Glutamatergic neuron (in vitro differentiated cells): ENCODE measurements around the gene ADCY1. TPM values are rescaled to one million over a fixed set of nuclear protein-coding genes. Genes with fewer than 3 reads are reported as not detected.

Experiments
- DNase-seq: peaks from one replicate; pipeline ENCODE4 v3.0.0; 2022
- H3K27ac Mint-ChIP-seq: one replicate; pipeline ENCODE4 v1.8.0; 2020; ENCODE audit warnings: mild to moderate bottlenecking, mixed read lengths, inconsistent platforms; ENCODE audit not compliant: unreplicated experiment
- H3K27me3 Mint-ChIP-seq: one replicate; pipeline ENCODE4 v1.8.0; 2020; ENCODE audit warnings: mild to moderate bottlenecking, moderate library complexity, mixed read lengths, inconsistent platforms; ENCODE audit not compliant: unreplicated experiment
- H3K36me3 Mint-ChIP-seq: one replicate; pipeline ENCODE4 v1.8.0; 2020; ENCODE audit warnings: mild to moderate bottlenecking, mixed read lengths, inconsistent platforms; ENCODE audit not compliant: unreplicated experiment
- H3K4me1 Mint-ChIP-seq: one replicate; pipeline ENCODE4 v1.8.0; 2020; ENCODE audit warnings: mild to moderate bottlenecking, low read depth, mixed read lengths, inconsistent platforms; ENCODE audit not compliant: unreplicated experiment
- H3K4me3 Mint-ChIP-seq: one replicate; pipeline ENCODE4 v1.8.0; 2020; ENCODE audit warnings: mild to moderate bottlenecking, mixed read lengths, inconsistent platforms; ENCODE audit not compliant: unreplicated experiment
- H3K9me3 Mint-ChIP-seq: one replicate; pipeline ENCODE4 v1.8.0; 2020; ENCODE audit warnings: mild to moderate bottlenecking, moderate library complexity, mixed read lengths, inconsistent platforms; ENCODE audit not compliant: unreplicated experiment
- CTCF ChIP-seq: fragments of 200-600 bp; sonication (generic); IDR thresholded peaks from one replicate; pipeline ENCODE4 v1.5.0; 2021; ENCODE audit not compliant: partially characterized antibody, unreplicated experiment
- total RNA-seq: library from RNA; stranded (reverse); fragmentation: NEBNext Ultra II Directional; extraction: Animal tissue kit (Norgen Biotek cat#: 25700); gene quantifications from one replicate; pipeline ENCODE4 v1.2.1, GENCODE V29; 2021; ENCODE audit not compliant: unreplicated experiment

ADCY1 gene
- total RNA-seq, 1 donor from 2014 or later: 51.9 TPM

- Mint-ChIP-seq H3K36me3 (peaks cover 5% of the 10 kb centered on the region), H3K27me3 (peaks cover 2% of the 10 kb centered on the region), H3K27ac (no peak overlapping the region), H3K4me3 (no peak overlapping the region), H3K9me3 (no peaks in the 10 kb centered on the region), H3K4me1 (no peaks in the 10 kb centered on the region)
- no peak for TF ChIP-seq CTCF
- no peak for DNase-seq
Observed at GRCh38 chr7:45686441-45687184, 112.4 kb downstream of the ADCY1 start.

DNA sequence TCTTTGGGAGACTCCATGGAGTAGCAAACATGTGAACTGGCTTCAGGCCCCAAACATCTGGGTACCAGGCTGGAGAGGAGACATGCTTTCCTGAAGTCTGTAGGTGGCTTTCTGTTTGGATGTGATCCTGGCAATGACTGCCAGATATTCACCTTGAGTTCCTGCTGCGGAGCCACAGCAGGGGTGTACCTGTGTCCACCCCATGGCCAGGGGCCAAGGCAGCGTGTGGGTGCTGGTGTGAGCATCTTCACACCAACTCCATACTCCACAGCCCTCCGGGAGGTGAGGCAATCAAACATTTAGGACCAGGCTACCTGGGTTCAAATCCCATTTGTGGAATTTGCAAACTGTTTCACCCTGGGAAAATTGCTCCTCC is 113.0 kb downstream of the ADCY1 start:
- Mint-ChIP-seq H3K4me1 (no peaks in the 10 kb centered on the region), H3K9me3 (no peaks in the 10 kb centered on the region), H3K4me3 (no peak overlapping the region), H3K27ac (no peak overlapping the region), H3K36me3 (peaks cover 5% of the 10 kb centered on the region), H3K27me3 (peaks cover 2% of the 10 kb centered on the region)
- DNase-seq: no peak
- no peak for TF ChIP-seq CTCF

GRCh38 chr7:45687721-45688120 is 113.6 kb downstream of the ADCY1 start:
- peaks cover 5% of the 10 kb centered on the region for H3K36me3 Mint-ChIP-seq
- no peaks in the 10 kb centered on the region for H3K4me1 Mint-ChIP-seq
- TF ChIP-seq CTCF: no peak
- no peak overlapping the region for H3K4me3 Mint-ChIP-seq
- no peaks in the 10 kb centered on the region for H3K9me3 Mint-ChIP-seq
- no peak overlapping the region for H3K27ac Mint-ChIP-seq
- H3K27me3 Mint-ChIP-seq: peaks cover 2% of the 10 kb centered on the region
- DNase-seq: no peak

GRCh38 chr7:45688382-45688781 is 114.2 kb downstream of the ADCY1 start:
- no peak for DNase-seq
- Mint-ChIP-seq H3K27me3 (peaks cover 2% of the 10 kb centered on the region), H3K4me3 (no peak overlapping the region), H3K9me3 (no peaks in the 10 kb centered on the region), H3K4me1 (no peaks in the 10 kb centered on the region), H3K36me3 (peaks cover 5% of the 10 kb centered on the region), H3K27ac (no peak overlapping the region)
- TF ChIP-seq CTCF: no peak

GRCh38 chr7:45689011-45689796 is 115.0 kb downstream of the ADCY1 start:
- Mint-ChIP-seq H3K4me3 (no peak overlapping the region), H3K9me3 (no peaks in the 10 kb centered on the region), H3K27me3 (peaks cover 2% of the 10 kb centered on the region), H3K4me1 (no peaks in the 10 kb centered on the region), H3K27ac (no peak overlapping the region), H3K36me3 (peaks cover 5% of the 10 kb centered on the region)
- no peak for DNase-seq
- no peak for TF ChIP-seq CTCF
